Measurements from ENCODE around the gene LRRC75A.
"Not testable (repeated sequence)": the region's sequence is repeated elsewhere in the genome, so short reads cannot be mapped to it uniquely, and the experiment has no call there.

The LRRC75A gene

DNA sequence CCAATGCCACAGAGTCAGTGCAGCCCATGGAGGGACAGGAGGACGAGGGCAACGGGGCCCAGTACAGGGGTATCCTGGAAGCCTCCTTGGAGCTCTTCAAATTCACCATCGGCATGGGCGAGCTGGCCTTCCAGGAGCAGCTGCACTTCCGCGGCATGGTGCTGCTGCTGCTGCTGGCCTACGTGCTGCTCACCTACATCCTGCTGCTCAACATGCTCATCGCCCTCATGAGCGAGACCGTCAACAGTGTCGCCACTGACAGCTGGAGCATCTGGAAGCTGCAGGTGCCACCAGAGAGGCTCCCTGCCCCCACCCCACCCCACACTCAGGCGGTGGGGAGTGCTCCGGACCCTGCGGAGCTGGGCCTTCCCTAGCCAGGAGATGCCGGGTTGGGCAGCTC lies 60.0 kb downstream of the LRRC75A start:
- no peak for DNase-seq (ENCODE audit: low read depth, low spot score)

DNA sequence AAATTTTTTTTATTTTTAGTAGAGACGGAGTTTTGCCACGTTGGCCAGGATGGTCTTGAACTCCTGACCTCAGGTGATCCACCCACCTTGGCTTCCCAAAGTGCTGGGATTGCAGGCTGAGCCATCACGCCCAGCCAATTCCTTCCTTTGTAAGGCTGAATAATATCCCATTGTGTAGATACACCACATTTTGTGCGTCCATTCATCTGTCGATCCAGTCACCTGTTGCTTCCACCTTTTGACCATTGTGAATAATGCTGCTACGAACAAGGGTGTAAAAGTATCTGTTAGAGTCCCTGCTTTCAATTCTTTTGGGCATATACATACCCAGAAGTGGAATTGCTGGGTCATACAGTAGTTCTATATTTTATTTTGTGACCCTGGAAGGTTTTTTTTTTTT lies 61.3 kb downstream of the LRRC75A start:
- no peak for DNase-seq (ENCODE audit: low read depth, low spot score)

- no peak for DNase-seq (ENCODE audit: low read depth, low spot score)
Observed at GRCh38 chr17:16429083-16429482, 62.9 kb downstream of the LRRC75A start.

DNA sequence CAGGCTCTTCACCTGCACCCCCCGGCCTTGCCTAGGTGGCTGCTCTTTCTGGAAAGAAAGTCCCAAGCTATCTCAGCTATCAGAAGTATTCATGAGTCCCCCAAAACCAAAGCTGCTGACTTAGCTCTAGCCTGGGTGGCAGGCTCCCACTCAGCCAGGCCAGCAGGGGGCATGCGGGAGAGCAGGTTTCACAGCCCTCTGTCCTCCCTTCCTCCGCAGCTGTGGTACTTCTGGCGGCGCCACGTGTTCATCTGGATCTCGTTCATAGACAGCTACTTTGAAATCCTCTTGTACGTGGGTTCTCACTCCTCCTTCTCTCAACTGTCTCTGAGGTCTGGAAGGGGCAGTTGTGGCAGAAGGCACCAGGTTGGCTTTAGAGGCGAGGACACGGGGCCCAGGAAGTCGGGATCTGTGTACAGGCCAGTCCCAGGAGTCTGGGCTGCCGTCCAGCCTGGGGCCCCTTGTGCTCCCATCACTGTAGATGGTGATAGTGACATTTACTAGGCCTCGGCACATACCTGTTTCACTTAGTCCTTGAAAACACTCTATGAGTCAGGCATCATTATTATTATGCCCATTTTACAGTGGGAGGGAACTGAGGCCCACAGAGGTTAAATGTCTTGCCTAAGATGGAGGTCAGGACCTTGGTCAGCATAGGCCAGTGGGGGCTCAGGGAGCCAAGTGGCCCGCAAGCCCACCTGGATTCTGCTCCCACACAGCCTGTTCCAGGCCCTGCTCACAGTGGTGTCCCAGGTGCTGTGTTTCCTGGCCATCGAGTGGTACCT lies 63.7 kb downstream of the LRRC75A start:
- DNase-seq (ENCODE audit: low read depth, low spot score): no peak

DNA sequence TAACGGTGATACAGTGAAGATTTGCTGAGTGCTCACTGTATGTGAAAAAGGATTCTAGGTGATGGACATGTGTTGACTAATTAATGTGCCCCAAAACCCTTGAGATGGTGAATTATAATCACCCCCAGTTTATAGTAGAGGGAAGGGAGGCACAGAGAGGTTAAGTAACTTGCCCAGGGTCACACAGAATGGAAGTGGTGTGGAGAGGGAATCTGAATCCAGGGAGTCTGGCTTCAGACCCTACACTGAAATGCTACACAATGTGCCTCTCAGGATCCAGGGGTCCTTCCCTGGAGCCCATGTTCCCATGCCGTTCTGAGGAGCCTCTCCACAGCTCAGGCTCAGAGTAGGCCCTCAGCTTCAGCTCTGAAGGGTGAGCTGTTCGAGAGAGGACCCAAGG lies 65.0 kb downstream of the LRRC75A start:
- DNase-seq (ENCODE audit: low read depth, low spot score): no peak

DNA sequence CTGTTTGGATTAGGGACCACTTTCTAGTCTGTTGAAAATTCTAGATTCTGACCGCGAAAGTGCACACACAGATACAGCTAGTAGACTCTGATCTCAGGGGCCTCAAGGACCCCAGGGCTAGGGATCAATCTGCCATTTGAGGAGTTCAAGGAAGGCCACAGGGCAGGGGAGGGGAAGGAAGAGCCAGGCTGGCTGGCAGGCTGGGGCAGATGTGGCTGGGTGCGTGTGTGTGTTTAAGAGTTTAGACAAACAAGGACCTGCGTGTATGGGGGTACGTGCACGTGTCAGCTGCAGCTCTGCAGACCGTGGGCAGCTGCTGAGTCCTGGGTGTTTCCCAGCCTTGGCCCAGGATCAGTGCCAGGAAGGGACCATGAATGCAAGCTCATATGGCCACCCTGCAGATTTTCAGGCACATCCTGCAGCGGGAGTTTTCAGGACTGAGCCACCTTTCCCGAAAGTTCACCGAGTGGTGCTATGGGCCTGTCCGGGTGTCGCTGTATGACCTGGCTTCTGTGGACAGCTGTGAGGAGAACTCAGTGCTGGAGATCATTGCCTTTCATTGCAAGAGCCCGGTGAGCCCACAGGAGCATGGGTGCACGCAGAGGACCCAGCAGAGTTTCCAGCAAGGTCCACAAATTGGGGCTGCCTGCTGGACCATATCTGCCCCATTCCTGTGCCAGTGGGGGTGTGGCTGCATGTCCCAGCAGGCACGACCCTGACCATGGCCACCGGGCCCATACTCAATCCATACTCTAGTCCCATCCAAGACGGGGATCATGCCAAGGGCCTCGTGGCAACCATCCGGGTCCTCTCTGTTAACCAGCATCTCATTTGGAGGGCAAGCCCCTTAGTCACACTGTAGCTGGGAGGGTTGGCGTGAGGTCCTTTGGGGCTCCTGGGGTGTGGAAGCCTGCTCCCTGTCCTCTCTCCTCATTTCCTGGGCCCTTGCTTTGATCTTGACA lies 66.0 kb downstream of the LRRC75A start:
- no peak for DNase-seq (ENCODE audit: low read depth, low spot score)

GRCh38 chr17:16425202-16425601 lies 66.8 kb downstream of the LRRC75A start:
- no peak for DNase-seq (ENCODE audit: low read depth, low spot score)

- no peak for DNase-seq (ENCODE audit: low read depth, low spot score)
Observed at GRCh38 chr17:16423226-16423872, 68.6 kb downstream of the LRRC75A start.

GRCh38 chr17:16422416-16422815 lies 69.6 kb downstream of the LRRC75A start:
- DNase-seq (ENCODE audit: low read depth, low spot score): no peak

- DNase-seq (ENCODE audit: low read depth, low spot score): peak; percentile 69
Observed at GRCh38 chr17:16419929-16420271, 72.1 kb downstream of the LRRC75A start.

- peak; percentile 83 for DNase-seq (ENCODE audit: low read depth, low spot score)
Observed at GRCh38 chr17:16419074-16419928, 72.7 kb downstream of the LRRC75A start.

- no peak for DNase-seq (ENCODE audit: low read depth, low spot score)
Observed at GRCh38 chr17:16418685-16419068, 73.3 kb downstream of the LRRC75A start.

GRCh38 chr17:16417896-16418684 lies 73.9 kb downstream of the LRRC75A start:
- DNase-seq (ENCODE audit: low read depth, low spot score): no peak

- no peak for DNase-seq (ENCODE audit: low read depth, low spot score)
Observed at GRCh38 chr17:16417399-16417798, 74.6 kb downstream of the LRRC75A start.

GRCh38 chr17:16415031-16415924 lies 76.7 kb downstream of the LRRC75A start, which contains the start of gene TRPV2:
TRPV2 (plus strand) TSS chr17:16415571; CDS start chr17:16417669, 2,098 bp downstream.
- DNase-seq (ENCODE audit: low read depth, low spot score): no peak

GRCh38 chr17:16407911-16408588 lies 83.9 kb downstream of the LRRC75A start:
- peak; percentile 33 for DNase-seq (ENCODE audit: low read depth, low spot score)

- no peak for DNase-seq (ENCODE audit: low read depth, low spot score)
Observed at GRCh38 chr17:16406742-16407674, 85.0 kb downstream of the LRRC75A start.

DNA sequence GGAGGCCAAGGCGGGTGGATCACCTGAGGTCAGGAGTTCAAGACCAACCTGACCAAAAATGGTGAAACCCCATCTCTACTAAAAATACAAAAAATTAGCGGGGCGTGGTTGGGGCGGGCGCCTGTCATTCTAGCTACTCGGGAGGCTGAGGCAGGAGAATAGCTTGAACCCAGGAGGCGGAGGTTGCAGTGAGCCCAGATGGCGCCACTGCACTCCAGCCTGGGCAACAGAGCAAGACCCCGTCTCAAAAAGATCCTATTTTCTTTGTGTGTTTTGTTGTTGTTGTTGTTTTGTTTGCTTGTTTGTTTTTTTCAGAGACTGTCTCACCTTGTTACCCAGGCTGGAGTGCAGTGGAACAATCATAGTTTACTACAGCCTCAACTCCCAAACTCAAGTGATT lies 88.1 kb downstream of the LRRC75A start:
- DNase-seq (ENCODE audit: low read depth, low spot score): not testable (repeated sequence)
